Stomach (tissue), 4 donors: ENCODE results near the gene MYH6.

Experiments used
- EP300 ChIP-seq: sonication (generic); formaldehyde crosslinking; IDR thresholded peaks from one replicate; pipeline ENCODE4 v1.6.1; 2017; ENCODE audit warnings: antibody characterized with exemption
- POLR2AphosphoS5 ChIP-seq, 3 donors: sonication (generic); formaldehyde crosslinking; IDR thresholded peaks; one replicate each; pipeline ENCODE4 v1.6.1; 2016; ENCODE audit warnings: antibody characterized with exemption in 3 of 3
- TF ChIP-seq, protein P1 (sequence below), 7 experiments: fragments of 450-650 bp in 4 of 7; fragments of 200-600 bp in 3 of 7; sonication (generic) in 3 of 7; IDR thresholded peaks; one replicate each; pipeline ENCODE4 v1.5.1; 2016 to 2019; ENCODE audit warnings: antibody characterized with exemption in 7 of 7, control low read depth in 2 of 7, mild to moderate bottlenecking in 1 of 7

- TF ChIP-seq POLR2AphosphoS5 (IDR thresholded peaks at IDR 0.05) (no peak), EP300 (no peak)
- TF ChIP-seq, protein P1, sequence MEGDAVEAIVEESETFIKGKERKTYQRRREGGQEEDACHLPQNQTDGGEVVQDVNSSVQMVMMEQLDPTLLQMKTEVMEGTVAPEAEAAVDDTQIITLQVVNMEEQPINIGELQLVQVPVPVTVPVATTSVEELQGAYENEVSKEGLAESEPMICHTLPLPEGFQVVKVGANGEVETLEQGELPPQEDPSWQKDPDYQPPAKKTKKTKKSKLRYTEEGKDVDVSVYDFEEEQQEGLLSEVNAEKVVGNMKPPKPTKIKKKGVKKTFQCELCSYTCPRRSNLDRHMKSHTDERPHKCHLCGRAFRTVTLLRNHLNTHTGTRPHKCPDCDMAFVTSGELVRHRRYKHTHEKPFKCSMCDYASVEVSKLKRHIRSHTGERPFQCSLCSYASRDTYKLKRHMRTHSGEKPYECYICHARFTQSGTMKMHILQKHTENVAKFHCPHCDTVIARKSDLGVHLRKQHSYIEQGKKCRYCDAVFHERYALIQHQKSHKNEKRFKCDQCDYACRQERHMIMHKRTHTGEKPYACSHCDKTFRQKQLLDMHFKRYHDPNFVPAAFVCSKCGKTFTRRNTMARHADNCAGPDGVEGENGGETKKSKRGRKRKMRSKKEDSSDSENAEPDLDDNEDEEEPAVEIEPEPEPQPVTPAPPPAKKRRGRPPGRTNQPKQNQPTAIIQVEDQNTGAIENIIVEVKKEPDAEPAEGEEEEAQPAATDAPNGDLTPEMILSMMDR (IDR thresholded peaks at IDR 0.05): no peak
These were observed 3.7 kb downstream of the MYH6 start for GRCh38 chr14:23404331-23404900.
